Suppressor macrophage (primary cell): ENCODE data around the gene TPRX2.
A peak's percentile ranks its signal among the peaks of the same experiment; 100 is the strongest.
"Not testable (repeated sequence)": the region's sequence is repeated elsewhere in the genome, so short reads cannot be mapped to it uniquely, and the experiment has no call there.

Experiments
- DNase-seq, 4 experiments: peaks; one replicate each; pipeline ENCODE4 v3.0.0-alpha.2; 2020 to 2022

Gene TPRX2

GRCh38 chr19:47861630-47862029, 2.6 kb downstream of the TPRX2 start:
- no peak for DNase-seq

GRCh38 chr19:47863514-47863936, 4.5 kb downstream of the TPRX2 start:
- DNase-seq: peak; percentile 75 to 92 (median 89)

- no peak for DNase-seq
Measured at GRCh38 chr19:47865166-47865565, 6.1 kb downstream of the TPRX2 start.

DNA sequence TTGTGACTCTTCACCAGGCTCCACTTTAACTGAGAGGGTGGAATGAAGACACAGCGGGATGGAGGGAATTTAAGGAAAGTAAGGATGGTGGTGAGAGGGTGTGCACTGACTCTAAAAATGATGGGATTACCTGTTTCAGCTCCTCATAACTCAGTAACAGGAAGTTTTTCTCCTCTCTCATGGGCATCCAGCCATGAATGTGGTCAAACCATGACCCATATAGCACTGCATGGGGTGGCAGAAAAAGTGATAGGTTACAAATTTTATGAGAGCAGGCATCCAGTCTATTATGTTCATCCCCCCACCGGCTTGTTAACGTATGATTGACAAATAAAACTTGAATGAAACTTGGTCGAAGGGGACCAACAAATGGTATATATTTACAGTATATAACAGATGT, 19.9 kb downstream of the TPRX2 start:
- no peak for DNase-seq

- DNase-seq: peak in 1 of 4 experiments; percentile 4
Measured at GRCh38 chr19:47879385-47879784, 20.4 kb downstream of the TPRX2 start.

GRCh38 chr19:47881757-47882156, 22.7 kb downstream of the TPRX2 start:
- no peak for DNase-seq

GRCh38 chr19:47882890-47883289, 23.9 kb downstream of the TPRX2 start:
- no peak for DNase-seq

DNA sequence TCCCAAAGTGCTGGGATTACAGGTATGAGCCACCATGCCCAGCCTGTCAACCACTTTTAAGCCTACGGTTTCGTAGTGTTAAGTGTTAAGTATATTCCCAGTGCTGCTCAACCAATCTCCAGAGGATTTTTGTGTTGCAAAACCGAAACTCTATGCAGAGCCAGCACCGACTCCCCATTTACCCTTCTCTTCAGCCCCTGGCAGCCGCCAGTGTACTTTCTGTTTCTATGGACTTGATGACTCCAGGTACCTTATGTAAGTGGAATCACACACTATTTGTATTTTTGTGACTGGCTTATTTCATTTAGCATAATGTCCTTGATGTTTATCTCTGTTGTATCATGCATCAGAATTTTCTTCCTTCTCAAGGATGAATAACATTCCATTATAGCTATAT, 26.0 kb downstream of the TPRX2 start:
- no peak for DNase-seq

DNA sequence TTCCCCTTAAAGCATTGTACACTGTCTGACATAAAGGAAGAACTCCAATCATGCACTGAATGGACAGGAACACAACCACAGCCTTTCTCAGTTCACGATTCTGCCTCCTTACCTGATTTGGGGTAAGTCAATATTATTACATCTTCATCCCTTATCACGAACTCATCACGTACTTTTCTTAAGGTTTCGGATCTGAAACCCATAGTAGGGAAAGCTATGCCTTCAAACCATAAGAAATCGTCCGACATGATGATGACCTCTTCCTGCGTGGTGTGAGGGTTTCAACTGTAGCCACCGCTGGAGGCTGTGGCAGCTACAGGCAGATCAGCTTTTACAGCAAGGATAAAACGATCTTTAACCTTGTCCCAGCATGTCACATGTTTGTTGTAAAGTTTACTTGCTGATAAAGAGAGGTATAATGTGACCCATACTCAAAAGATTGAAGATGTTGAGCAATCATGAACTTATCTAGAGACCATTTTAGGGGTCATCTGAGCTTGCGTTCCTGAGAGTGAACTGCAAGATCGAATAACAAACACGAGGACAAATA, 27.1 kb downstream of the TPRX2 start, which contains the start of gene SULT2A1:
SULT2A1 (minus strand) TSS at position 306 of the 550 bp plus-strand sequence; CDS start at position 248, 58 bp downstream.
- no peak for DNase-seq

- no peak for DNase-seq
Measured at GRCh38 chr19:47890865-47891621, 32.0 kb downstream of the TPRX2 start.

DNA sequence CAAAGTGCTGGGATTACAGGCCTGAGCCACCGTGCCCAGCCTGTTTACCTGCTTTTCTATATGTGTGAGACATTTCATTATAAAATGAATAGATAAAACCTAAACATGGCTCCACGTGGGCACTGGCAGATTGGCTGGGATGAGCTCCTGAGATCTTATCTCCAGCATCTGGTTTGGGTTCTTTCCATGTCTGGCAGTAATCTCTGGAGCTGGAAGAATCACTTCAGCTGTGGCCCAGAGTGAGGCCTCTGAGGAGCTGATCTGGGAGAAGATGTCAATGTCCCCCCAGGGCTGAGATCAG, 32.5 kb downstream of the TPRX2 start:
- DNase-seq: no peak

DNA sequence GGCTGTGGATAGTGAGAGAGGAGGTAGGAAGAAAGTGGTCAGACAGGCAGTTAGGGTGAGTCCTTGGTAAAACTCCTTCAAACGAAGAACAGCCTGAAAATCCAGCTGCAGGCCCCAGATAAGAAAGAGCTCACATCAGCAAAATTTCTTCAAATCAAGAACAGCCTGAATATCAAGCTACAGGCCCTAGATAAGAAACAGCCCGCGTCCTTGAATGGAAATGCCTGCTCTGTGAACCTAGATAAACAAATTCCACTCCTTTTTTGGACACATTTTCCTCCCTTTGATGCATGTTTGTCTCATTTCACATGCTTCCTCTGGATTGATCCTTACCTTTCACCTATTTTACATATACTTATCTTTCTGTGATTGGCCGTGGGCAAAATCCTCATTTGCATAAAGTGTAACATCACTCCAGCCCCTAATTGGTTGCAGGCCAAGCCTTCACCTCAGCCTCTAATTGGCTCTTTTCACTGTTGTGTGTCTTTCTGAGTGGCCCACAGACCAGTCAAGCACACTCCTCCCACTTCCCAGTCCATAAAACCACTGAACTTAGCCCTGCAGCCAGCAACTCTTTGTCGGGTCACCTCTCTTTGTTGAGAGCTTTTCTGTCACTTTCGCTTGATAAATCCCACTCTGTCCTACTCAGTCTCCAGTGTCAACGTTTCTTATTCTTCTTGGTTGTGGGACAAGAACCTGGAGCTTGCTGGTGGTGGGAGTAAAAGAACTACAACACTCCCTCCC, 33.1 kb downstream of the TPRX2 start:
- no peak for DNase-seq

DNA sequence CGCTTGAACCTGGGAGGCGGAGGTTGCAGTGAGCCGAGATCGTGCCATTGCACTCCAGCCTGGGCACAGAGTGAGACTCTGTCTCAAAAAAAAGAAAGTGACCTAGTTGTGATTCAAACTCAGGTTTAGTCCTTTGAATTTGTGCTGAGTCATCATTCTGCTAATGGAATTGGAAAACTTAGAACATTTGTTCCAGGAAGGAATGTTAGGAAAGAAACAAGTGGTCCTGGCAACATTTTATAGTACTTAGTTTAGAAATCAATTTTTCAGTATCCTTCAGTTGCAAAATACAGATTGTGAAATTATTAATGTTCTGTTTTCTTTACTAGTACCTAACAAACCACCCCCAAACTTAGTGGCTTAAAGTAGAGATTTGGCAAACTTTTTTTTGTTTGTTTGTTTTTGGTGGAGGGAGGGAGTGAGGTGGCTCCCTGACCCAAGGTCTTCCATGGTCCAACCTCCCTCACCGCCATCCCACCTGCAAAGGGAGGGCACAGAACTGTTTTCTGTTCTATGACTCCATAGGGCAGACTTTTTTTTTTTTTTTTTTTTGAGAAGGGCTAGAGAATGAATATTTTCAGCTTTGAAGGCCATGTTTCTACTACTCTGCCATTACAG, 36.2 kb downstream of the TPRX2 start:
- no peak for DNase-seq

DNA sequence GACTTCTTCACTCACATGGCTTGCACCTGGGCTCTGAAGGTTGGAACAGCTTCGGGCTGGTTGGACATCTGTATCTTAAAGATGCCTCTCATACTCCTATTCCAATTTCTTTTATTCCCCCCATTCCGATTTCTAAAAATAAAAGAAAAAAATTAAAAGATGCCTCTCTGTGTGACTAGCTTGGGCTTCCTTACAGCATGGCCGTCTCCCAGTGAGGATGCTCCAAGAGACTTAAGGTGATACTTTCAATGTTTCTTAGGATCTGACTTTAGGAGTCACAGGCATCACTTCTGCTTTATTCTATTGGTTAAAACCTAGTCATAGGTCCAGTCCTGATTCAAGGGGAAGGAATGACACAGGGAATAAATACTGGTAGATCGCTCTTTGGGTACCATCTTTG, 37.0 kb downstream of the TPRX2 start:
- no peak for DNase-seq

- DNase-seq: no peak
Measured at GRCh38 chr19:47896773-47897172, 37.7 kb downstream of the TPRX2 start.

DNA sequence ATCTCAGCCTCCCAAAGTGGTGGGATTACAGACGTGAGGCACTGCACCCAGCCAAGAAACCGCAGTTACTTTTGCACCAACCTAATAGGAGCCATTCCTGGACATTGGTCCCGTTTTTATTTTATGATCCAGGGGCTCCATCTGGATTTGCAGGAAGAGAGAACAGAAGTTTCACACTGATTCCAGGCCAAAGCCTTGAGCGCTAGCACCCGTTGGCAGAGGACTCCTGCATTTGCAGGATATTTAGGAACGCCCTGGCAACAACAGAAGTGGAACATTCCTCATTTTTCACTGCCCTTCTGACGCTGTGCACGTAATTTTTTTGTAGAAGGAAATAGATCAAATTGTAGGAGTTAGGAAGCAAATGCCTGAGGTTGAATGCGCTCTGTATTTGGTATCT, 38.8 kb downstream of the TPRX2 start:
- DNase-seq: no peak

- DNase-seq: no peak
Measured at GRCh38 chr19:47899335-47899734, 40.3 kb downstream of the TPRX2 start.

- DNase-seq: no peak
Measured at GRCh38 chr19:47901370-47901769, 42.3 kb downstream of the TPRX2 start.

- not testable (repeated sequence) for DNase-seq
Measured at GRCh38 chr19:47909350-47909749, 50.3 kb downstream of the TPRX2 start.

DNA sequence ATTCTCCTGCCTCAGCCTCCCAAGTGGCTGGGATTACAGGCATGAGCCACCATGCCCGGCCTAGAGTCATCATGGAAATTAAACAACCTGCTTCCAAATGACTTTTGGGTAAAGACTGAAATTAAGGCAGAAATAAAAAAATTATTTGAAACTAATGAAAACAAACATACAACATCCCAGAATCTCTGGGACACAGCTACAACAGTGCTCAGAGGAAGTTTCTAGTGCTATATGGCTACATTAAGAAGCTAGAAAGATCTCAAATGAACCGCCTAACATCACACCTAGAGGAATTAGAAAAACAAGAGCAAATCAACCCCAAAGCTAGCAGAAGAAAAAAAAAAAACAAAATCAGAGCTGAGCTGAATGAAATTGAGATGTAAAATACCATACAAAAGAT, 51.2 kb downstream of the TPRX2 start:
- DNase-seq: not testable (repeated sequence)
